Stimulated activated CD8-positive, alpha-beta memory T cell treated with anti-CD3 and anti-CD28 coated beads, Interleukin-12 subunit alpha, Interleukin-12 subunit beta, amount 100 ng/mL, for 24 hours (primary cell): ENCODE data around the gene GGA1.

Experiments used
- DNase-seq: peaks from one replicate; pipeline ENCODE4 v3.0.0-alpha.2; 2020; ENCODE audit errors: extremely low read depth

The GGA1 gene

DNA sequence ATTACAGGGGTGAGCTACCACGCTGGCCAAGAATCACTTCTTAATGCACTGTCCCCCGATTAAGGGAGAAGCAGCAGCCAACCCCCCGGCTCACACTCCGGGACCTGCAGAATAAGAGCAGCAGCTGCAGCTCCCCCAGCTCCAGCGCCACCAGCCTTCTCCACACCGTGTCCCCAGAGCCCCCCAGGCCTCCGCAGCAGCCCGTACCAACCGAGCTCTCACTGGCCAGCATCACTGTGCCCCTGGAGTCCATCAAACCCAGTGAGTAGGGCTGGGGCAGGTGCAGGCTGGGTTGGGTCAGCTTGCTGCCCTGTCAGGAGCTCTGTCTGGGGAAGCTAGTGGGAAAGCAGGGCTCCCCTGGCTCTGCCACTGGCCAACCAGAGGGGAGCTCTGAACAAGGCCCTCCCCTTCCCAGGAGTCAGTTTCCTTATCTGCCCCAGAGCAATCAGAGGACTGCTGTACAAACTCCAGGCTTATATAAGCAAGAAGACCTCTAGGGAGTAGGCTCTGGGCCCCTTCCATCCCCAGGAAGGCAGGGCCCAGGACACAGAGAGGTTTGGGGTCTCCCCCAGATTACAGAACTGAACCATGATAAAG, 22.3 kb downstream of the GGA1 start:
- no peak for DNase-seq

DNA sequence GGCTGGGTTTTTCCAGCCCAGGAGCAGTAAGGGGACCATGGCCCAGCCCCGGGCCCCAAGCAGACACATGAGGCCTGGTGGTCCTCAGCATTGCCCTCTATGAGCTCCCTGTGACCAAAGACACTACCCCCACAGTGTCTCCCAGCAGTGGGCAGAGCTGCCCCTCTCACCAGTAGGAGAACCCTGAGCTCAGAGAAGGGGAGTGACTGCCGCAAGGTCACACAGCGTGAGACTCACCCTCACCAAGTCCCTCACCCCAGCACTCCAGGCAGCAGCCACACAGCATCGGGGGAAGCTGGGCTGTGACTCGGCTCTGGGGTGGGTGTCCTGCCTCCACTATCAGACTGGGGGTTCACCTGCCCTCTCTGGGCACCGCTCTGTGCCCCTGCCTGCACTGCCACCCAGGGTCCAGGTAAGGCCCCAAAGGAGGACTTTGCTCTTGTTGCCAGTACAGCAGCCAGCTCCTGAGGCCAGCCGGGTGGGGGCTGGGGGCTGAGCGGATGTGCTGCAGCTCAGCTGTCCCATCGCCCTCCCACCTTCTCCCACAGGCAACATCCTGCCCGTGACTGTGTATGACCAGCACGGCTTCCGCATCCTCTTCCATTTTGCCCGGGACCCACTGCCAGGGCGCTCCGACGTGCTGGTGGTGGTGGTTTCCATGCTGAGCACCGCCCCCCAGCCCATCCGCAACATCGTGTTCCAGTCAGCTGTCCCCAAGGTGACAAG, 23.0 kb downstream of the GGA1 start:
- DNase-seq = no peak

DNA sequence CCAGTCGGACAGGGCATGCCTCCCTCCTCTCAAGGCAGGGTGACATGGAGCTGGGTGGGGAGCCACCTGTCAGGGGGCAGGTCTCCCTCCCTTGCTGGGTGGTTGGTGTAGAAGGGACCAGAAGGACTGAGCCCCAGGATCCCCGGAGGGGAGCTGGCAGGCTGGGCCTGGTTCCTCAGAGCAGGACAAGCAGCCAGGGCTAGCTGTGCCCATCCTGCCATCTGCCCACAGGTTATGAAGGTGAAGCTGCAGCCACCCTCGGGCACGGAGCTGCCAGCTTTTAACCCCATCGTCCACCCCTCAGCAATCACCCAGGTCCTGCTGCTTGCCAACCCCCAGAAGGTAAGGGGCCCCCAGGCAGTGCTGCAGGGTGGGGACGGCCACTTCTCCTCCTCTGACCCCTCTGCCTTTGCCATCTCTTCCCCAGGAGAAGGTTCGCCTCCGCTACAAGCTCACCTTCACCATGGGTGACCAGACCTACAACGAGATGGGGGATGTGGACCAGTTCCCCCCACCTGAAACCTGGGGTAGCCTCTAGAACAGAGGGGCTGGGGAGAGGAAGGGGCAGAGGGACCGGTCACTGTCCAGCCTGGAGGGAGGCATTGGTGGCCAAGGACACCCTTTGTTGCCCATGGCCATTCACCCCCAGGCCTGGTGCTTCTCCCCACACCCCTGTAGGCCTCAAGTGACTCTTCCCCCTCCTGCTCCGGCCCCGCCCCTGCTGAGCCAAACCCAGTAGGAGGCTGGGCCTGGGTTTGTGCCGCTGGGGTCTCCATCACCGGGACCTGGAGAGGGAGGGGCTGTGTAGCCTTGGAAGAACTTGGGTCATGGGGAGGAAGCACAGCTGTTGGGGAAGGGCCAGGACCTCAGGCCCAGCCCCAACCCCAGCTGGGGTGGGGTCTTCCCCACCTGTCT, 23.8 kb downstream of the GGA1 start:
- DNase-seq = no peak

DNA sequence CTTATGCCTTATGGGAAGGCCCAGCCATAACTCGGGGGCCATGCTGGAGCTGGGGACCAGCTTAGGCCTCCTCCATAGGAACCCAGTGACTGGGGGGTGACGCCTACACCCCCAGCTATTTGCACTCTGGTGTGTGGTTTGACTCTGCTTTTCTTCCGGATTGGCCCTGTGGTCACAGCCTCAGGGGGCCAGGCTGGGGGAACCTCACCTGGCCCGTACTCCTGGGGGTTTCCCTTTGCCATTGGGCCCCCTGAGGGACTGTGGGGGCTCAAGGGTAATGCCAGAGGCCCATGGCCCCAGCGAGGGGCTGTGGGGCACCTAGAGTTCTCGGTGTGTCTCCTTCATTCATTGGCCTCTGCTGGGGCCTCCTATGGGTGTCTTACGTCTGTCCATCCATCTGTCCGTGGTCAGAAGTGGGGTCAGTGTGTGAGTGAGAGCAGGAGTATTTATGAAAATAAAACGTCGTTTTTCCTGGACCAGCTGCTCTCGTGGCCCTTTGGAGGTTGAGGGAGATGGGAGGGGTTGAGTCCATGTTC, 24.5 kb downstream of the GGA1 start:
- DNase-seq = no peak

DNA sequence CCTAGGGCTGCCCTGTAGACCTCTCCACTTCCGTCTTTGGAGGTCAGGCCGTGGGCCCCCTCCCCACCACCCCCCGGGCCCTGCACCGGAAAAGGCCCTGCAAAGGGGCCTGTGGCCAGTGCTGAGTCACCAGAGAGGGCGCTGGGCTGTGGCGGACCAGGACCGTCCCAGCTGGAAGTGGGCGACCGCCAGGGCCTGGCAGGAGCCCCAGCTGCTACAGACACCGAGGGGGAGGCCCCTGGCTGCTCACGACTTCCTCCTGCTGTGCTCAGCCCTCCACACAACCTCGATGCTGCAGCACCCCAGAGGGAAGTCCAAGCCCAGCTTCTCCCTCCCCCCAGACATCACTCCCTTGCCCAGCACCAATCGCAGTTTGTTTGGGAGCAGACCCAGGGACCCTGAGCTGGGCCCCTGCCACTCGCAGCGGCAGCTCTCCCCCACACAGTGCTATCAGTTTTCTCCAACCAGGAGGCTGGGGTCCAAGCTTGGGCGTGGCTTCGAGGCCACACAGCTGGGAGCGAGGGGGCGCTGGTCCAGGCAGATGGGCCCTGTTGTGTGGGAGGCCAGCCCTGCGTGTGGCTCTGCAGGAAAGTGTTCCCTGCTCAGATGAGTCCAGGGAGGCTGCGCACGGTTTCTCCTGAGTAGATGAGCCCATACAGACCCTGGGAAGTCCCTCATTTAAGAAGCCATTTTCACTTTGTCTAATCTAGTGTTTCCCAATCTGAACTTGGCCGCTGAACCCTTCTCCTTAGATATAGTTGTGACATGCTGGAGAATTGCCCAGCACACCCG, 25.2 kb downstream of the GGA1 start:
- no peak for DNase-seq

- DNase-seq = no peak
These were observed 25.8 kb downstream of the GGA1 start for GRCh38 chr22:37634417-37634924.

DNA sequence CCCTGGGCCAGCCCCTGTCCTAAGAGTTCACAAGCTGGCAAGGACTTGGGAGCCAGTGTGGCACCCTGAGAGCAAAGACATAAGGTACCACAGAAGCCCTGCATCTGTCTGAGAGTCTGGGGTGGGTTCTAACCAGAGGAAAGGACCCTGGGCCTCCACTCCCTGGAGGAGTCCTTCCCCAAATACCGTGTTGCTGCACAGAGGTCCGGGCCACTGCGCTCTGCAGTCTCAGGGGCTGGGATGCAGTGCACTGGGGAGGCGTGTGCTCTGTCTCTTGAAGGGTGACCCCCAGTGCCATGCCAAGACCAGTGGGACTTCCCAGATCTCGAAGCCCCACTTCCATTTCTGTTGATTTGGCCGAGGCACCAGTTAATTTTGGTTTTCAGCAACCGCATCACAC, 26.5 kb downstream of the GGA1 start:
- no peak for DNase-seq

DNA sequence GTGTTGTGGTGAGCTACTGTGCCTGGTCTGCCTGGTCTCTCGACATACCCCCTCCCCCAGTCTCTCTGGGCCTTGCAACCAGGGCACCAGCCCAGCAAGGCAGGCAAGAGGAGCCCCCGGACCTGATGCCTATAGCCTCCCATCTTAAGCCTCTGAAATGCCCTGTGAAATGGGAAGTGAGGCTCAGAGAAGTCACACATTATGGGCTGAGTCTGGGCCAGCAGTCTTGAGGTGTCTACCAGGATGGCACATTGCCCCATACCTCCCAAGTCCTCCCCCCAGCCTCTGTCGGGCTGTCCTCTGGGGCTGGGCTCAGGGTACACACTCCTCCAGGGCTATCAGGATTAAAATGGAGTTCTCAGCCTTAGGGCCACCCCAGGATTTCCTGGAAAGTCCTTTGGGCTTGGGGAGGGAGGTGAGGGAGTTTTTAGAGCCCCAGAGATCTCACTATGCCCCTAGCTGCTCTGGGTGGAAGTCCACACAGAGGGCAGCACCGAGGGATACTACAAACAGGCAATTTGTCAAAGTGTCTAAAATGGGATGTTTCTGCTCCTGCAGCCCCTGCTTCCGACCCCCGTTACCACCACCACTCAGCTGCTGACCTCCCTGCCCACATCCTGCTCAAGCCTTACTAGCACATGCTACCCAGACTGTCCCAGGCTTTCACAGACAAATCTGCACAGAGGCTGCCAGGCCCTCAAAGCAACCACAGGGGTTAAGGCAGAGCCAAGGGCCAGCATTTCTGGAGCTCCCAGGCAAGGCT, 27.7 kb downstream of the GGA1 start:
- DNase-seq = no peak

DNA sequence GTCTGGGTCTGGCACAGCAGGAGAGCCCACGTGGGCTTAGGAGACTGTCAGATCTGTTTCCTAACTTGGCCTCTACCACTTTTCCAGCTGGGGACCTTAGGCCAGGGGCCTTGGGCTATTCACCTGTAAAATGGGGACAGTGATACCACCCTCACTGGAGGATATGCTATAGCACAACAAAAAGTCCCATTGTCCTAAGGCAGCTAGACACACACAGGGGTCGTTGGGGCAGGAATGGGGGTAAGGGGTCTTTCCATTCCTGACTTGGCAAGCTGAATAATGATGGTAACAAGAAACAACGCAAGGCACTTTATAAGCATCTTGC, 28.3 kb downstream of the GGA1 start:
- no peak for DNase-seq

- no peak for DNase-seq
These were observed 29.9 kb downstream of the GGA1 start for GRCh38 chr22:37638391-37639069.

GRCh38 chr22:37639070-37639760, 30.6 kb downstream of the GGA1 start, which contains the start of gene SH3BP1:
TSS of gene SH3BP1 (plus strand) at chr22:37639669. CDS start at chr22:37639788, 119 bp downstream.
- no peak for DNase-seq

DNA sequence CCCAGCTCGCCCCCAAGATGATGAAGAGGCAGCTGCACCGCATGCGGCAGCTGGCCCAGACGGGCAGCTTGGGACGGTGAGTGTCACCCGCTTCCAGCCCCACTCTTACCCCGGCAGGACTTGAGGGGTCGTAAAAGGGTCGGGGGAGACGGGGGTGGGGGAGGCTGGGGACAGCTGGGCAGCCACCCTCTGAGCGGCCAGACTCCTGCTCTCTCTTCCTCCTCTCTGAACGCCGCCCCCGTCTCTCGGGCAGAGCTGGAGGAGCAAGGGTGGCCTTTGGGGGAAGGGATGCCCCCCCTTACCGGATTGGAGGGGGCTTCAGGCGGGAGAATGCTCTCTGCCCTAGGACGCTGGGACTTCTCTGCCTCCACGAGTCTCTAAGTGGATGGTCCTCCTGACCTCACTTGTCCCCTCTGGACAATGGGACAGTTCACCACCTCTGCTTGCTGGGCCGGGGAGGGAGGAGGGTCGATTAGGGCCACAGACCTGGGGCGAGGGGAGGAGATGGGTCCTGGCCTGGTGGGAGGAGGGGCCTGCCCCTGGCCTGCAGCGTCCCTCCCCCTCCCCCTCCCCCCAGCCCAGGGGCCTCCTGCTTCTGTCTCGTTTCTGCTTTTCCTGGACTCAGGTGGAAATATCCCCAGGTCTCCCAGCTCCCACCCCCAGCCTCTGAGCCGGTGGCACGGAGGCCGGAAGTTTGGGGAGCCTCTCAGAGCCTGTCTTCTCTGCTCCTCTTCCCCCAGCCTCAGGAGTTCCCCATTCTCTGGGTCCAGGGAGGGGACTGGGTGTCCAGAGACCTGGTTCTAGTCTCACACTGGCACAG, 31.3 kb downstream of the GGA1 start:
- DNase-seq = no peak

- DNase-seq = no peak
These were observed 32.2 kb downstream of the GGA1 start for GRCh38 chr22:37640591-37641560.

DNA sequence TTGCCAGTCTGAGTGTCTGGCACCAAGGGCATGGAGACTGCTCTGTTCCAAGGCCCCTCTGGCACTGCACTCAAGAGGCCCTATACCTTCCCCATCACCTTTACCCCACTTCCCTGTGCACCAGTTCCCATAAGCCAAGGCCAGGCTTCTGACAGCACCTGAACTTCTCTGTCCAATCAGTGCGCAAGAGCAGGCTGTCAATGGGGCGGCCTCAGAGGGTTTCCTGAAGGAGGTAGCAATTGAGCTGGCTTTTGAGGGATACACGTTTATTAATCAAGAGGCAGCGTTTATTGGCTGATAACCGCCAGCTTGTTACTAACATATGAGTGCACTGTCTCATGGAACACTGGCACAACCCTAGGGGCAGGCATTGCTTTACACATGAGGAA, 32.9 kb downstream of the GGA1 start:
- no peak for DNase-seq

DNA sequence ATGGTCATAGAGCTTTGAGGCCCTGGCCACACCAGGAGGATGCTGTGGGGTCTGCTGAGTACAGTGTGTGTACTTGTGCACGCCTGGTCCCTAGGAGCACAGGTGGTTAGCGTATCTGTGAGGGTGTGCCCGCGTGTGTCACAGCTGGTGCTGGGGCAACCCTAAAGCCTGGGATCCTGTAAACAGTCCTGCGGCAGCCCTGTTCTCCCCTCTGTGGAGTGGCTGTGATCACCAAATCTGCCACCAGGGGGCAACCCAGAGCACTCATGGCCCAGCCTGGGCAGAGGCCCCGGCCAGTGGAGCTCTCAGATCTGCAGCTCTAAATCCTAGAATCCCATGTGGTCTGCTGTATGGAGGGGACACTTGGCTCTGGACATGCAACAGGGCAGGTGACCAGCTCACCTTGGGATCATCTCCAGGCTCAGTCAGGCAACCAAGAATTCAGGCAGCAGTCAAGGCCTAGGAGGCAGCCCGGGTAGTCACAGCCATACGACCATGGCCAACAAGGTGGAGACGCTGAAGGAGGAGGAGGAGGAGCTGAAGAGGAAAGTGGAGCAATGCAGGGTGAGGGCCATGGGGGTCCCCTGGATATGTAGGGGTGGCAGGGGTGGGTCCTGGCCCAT, 34.7 kb downstream of the GGA1 start:
- peak; percentile 57 for DNase-seq

GRCh38 chr22:37647317-37647716, 38.7 kb downstream of the GGA1 start:
- no peak for DNase-seq

DNA sequence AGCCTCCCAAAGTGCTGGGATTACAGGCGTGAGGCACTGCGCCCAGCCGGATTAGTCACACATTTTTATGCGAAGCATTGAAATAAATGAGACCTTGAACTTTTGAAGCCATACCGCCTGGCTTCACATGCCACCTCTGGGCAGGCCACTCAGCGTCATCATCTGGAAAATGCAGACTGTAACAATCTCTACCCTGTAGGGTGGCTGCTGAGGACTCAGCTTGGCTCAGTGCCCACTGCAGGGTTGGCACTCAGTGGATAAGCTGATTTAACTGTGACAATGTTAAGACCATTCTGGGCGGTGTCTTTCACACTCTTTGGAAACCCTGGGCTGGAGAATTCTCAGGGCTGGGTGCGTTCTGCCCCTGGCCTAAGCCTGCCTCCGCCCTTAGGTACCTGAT, 39.3 kb downstream of the GGA1 start:
- no peak for DNase-seq
